Measurements from ENCODE around the gene PIK3R5.

DNA sequence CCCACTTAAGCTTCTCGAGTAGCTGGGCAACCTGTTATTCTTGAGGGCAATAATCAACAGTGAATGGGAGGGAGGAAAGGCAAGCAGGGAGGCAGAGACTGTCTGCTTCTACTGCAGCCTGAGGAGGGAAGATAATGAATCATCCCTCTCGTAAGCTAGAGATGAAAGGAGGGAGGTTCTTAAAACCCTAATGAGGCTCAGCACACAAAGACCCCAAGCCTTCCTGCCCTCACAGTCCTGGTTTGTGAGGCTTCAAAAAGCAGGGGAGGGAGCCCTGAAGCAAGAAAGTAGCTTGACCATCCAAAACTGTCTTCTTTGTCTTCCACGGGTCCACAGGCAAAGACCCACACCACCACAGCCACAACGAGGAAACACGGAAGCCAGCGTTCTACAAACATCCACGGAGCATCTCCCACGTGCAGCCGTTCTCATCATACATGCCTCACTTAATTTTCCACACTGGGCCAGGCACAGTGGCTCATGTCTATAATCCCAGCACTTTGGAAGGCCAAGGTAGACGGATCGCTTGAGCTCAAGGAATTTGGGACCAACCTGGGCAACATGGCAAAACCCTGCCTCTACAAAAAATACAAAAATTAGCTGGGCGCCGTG is 1.8 kb downstream of the PIK3R5 start:
- TF ChIP-seq, protein P1, sequence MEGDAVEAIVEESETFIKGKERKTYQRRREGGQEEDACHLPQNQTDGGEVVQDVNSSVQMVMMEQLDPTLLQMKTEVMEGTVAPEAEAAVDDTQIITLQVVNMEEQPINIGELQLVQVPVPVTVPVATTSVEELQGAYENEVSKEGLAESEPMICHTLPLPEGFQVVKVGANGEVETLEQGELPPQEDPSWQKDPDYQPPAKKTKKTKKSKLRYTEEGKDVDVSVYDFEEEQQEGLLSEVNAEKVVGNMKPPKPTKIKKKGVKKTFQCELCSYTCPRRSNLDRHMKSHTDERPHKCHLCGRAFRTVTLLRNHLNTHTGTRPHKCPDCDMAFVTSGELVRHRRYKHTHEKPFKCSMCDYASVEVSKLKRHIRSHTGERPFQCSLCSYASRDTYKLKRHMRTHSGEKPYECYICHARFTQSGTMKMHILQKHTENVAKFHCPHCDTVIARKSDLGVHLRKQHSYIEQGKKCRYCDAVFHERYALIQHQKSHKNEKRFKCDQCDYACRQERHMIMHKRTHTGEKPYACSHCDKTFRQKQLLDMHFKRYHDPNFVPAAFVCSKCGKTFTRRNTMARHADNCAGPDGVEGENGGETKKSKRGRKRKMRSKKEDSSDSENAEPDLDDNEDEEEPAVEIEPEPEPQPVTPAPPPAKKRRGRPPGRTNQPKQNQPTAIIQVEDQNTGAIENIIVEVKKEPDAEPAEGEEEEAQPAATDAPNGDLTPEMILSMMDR (IDR thresholded peaks at IDR 0.05), result no peak
- TF ChIP-seq POLR2A (IDR thresholded peaks at IDR 0.05), result peak in 1 of 4 donors; percentile 15
- TF ChIP-seq POLR2AphosphoS5 (IDR thresholded peaks at IDR 0.05), result no peak
- no peak for TF ChIP-seq EP300 (IDR thresholded peaks at IDR 0.05)
